Right lobe of liver (tissue), 6 donors: ENCODE data around the gene HPRT1. TPM values are rescaled to one million over a fixed set of nuclear protein-coding genes. Genes with fewer than 3 reads are reported as not detected.

Experiments used
- ATAC-seq, 4 donors: fragments of 200-7000 bp; cut with Tn5 transposase; one replicate each; pipeline ENCODE4 v1.9.1; 2020; ENCODE audit warnings: mild to moderate bottlenecking in 4 of 4, moderate library complexity in 4 of 4
- DNase-seq, 3 donors: peaks; one replicate each; pipeline ENCODE4 v3.0.0-alpha.2; 2020
- H3K27ac ChIP-seq, 3 donors: fragments of 200-600 bp; one replicate each; pipeline ENCODE4 v1.8.0; 2022
- H3K27me3 ChIP-seq, 2 donors: fragments of 200-600 bp; one replicate each; pipeline ENCODE4 v1.8.0; 2022
- H3K36me3 ChIP-seq, 4 donors: fragments of 200-600 bp; sonication (generic) in 1 of 4; one replicate each; pipeline versions ENCODE4 v1.5.1 to v1.8.0; 2017 to 2022; ENCODE audit warnings: control low read depth in 1 of 4
- H3K4me1 ChIP-seq, 4 donors: fragments of 200-600 bp; sonication (generic) in 1 of 4; one replicate each; pipeline versions ENCODE4 v1.5.1 to v1.8.0; 2017 to 2022; ENCODE audit warnings: control low read depth in 1 of 4
- H3K4me3 ChIP-seq, 3 donors: fragments of 200-600 bp; one replicate each; pipeline ENCODE4 v1.8.0; 2022
- H3K9me3 ChIP-seq, 4 donors: fragments of 200-600 bp; sonication (generic) in 1 of 4; one replicate each; pipeline versions ENCODE4 v1.5.1 to v1.8.0; 2017 to 2022; ENCODE audit warnings: control low read depth in 1 of 4
- CTCF ChIP-seq, 4 donors: fragments of 200-600 bp in 3 of 4; fragments of 450-650 bp in 1 of 4; IDR thresholded peaks; one replicate each; pipeline versions ENCODE4 v1.5.1 to v1.8.0; 2016 to 2022; ENCODE audit warnings: antibody characterized with exemption in 4 of 4, mild to moderate bottlenecking in 2 of 4
- POLR2A ChIP-seq: fragments of 450-650 bp; IDR thresholded peaks from one replicate; pipeline ENCODE4 v1.6.1; 2017; ENCODE audit warnings: antibody characterized with exemption, mild to moderate bottlenecking
- WGBS: methylation state at CpG from one replicate; pipeline ENCODE4 v1.1.6; 2018; ENCODE audit warnings: low coverage, low lambda C conversion rate; ENCODE audit not compliant: insufficient coverage; ENCODE audit errors: missing lambda C conversion rate; 5-methylcytosine and 5-hydroxymethylcytosine counted together
- intact Hi-C, 2 donors: fragments of 100-400 bp; cut with DNase I; formaldehyde crosslinking; loops; one replicate each; pipeline versions ENCODE4 v1.11.2 to v1.14.1; 2022
- total RNA-seq, 6 experiments: library from RNA; depleted of rRNA in 2 of 6; stranded (reverse); fragments of >200 nt in 2 of 6; fragmentation: NEBNext Ultra II Directional in 3 of 6; extraction: Animal tissue kit (Norgen Biotek cat#: 25700) in 3 of 6; gene quantifications; one replicate each; pipeline versions ENCODE4 v1.1.0 to v1.2.4, GENCODE V29; 2016 to 2023
- donor health status: DM: no; HTN: yes; CAD: no.
- donor health status: DM: no; HTN: no; CAD: no.
- donor health status: DM: no; HTN: no; CAD: no.
- donor health status: DM: no; HTN: yes; CAD: no.
- donor health status: DM: no; HTN: yes; CAD: no.

HPRT1 gene
- total RNA-seq, 6 experiments from 2014 or later, result 5.0 to 11.1 (median 9.0) TPM

GRCh38 chrX:134469486-134469885 lies 9.5 kb downstream of the HPRT1 start:
- Histone ChIP-seq H3K27ac (no peak overlapping the region), H3K27me3 (no peaks in the 10 kb centered on the region), H3K4me3 (no peak overlapping the region), H3K36me3 (no peaks in the 10 kb centered on the region), H3K4me1 (peaks cover 0 to 2% (median 0%) of the 10 kb centered on the region in 4 donors), H3K9me3 (no peaks in the 10 kb centered on the region)
- WGBS, result 36% methylated on average over 2 of the region's 2 CpGs
- DNase-seq, result no peak
- TF ChIP-seq CTCF (IDR thresholded peaks at IDR 0.05) (no peak), POLR2A (no peak)
- ATAC-seq, result no peak
- intact Hi-C loops, result no loop called here

GRCh38 chrX:134470013-134470412 lies 10.0 kb downstream of the HPRT1 start:
- intact Hi-C loops, result no loop called here
- DNase-seq (no peak), ATAC-seq (peak in 2 of 4 donors; percentile 20 to 64)
- Histone ChIP-seq H3K27ac (no peak overlapping the region), H3K4me1 (no peaks in the 10 kb centered on the region), H3K4me3 (no peak overlapping the region), H3K27me3 (no peaks in the 10 kb centered on the region), H3K9me3 (no peaks in the 10 kb centered on the region), H3K36me3 (no peaks in the 10 kb centered on the region)
- TF ChIP-seq POLR2A (no peak), CTCF (IDR thresholded peaks at IDR 0.05) (no peak)
- WGBS, result 17% methylated on average over 1 of the region's 1 CpG

- no peak for ATAC-seq
- Histone ChIP-seq H3K4me3 (no peak overlapping the region), H3K27me3 (no peaks in the 10 kb centered on the region), H3K27ac (no peak overlapping the region), H3K9me3 (no peaks in the 10 kb centered on the region), H3K4me1 (no peaks in the 10 kb centered on the region), H3K36me3 (no peaks in the 10 kb centered on the region)
- 73% methylated on average over 6 of the region's 6 CpGs for WGBS
- intact Hi-C loops, result no loop called here
- TF ChIP-seq POLR2A (no peak), CTCF (IDR thresholded peaks at IDR 0.05) (no peak)
- no peak for DNase-seq
Measured at GRCh38 chrX:134472041-134472440, 12.1 kb downstream of the HPRT1 start.

- intact Hi-C loops, result no loop called here
- ATAC-seq, result no peak
- 43% methylated on average over 1 of the region's 1 CpG for WGBS
Measured at GRCh38 chrX:134476284-134476683, 16.3 kb downstream of the HPRT1 start.

More at GRCh38 chrX:134476284-134476683, 16.3 kb downstream of the HPRT1 start:
- no peak overlapping the region for H3K4me3 ChIP-seq
- no peak for DNase-seq
- H3K9me3 ChIP-seq, result no peaks in the 10 kb centered on the region
- no peaks in the 10 kb centered on the region for H3K27me3 ChIP-seq
- H3K4me1 ChIP-seq, result no peaks in the 10 kb centered on the region
- TF ChIP-seq POLR2A (no peak), CTCF (IDR thresholded peaks at IDR 0.05) (no peak)
- no peak overlapping the region for H3K27ac ChIP-seq
- no peaks in the 10 kb centered on the region for H3K36me3 ChIP-seq
